A549 (cell line): ENCODE measurements around the gene RPL5. TPM values are rescaled to one million over a fixed set of nuclear protein-coding genes. Genes with fewer than 3 reads are reported as not detected.

Experiments used
- ATAC-seq, 2 experiments: fragments of 200-7000 bp in 1 of 2; fragments of >200 bp in 1 of 2; cut with Nextera tagmentation in 1 of 2; cut with Tn5 transposase in 1 of 2; 3 replicates each; pipeline versions ENCODE4 v1.8.0 to v1.9.1; 2018 to 2020; ENCODE audit warnings: mild to moderate bottlenecking in 1 of 2, moderate library complexity in 1 of 2
- CTCF ChIA-PET: fragments of 300-600 bp; sonication (Branson Sonifier 250); formaldehyde crosslinking; extraction: SDS; loops from one replicate; lab custom pipeline; 2021; ENCODE audit warnings: antibody characterized with exemption, inconsistent platforms; lab: Yijun Ruan, JAX
- POLR2A ChIA-PET: fragments of 350-600 bp; formaldehyde crosslinking; extraction: SDS; loops from one replicate; lab custom pipeline; 2021; ENCODE audit warnings: antibody characterized with exemption, inconsistent platforms; lab: Yijun Ruan, JAX
- DNase-seq, 2 experiments: peaks; one replicate each; pipeline versions ENCODE4 v3.0.0 to v3.0.0-alpha.2; 2011 to 2016; ENCODE audit warnings: low read depth in 1 of 2, low spot score in 1 of 2
- FAIRE-seq: peaks from 2 replicates; lab custom pipeline; 2011; peaks lifted over from hg19 to GRCh38; lab: Jason Lieb, UNC
- H3K27ac ChIP-seq, 2 experiments: fragments of >200 bp; sonication (Bioruptor Twin); formaldehyde crosslinking; 3 replicates each; pipeline ENCODE4 v1.5.1; 2016 to 2017
- H3K4me1 ChIP-seq: fragments of >200 bp; sonication (Bioruptor Twin); formaldehyde crosslinking; 3 replicates; pipeline ENCODE4 v1.6.1; 2016
- H3K4me2 ChIP-seq: fragments of >200 bp; sonication (Bioruptor Twin); formaldehyde crosslinking; 3 replicates; pipeline ENCODE4 v1.6.1; 2016
- H3K4me3 ChIP-seq: fragments of >200 bp; sonication (Bioruptor Twin); formaldehyde crosslinking; 3 replicates; pipeline ENCODE4 v1.5.1; 2016
- H3K9me3 ChIP-seq: fragments of >200 bp; sonication (Bioruptor Twin); formaldehyde crosslinking; 3 replicates; pipeline ENCODE4 v1.6.1; 2016
- ATOH8 ChIP-seq: fragments of 250-450 bp; sonication (Bioruptor Pico); IDR thresholded peaks from 2 replicates; pipeline ENCODE4 v1.5.0; 2020; ENCODE audit warnings: low read depth, mild to moderate bottlenecking, moderate library complexity
- BCL3 ChIP-seq: fragments of >200 bp; sonication (Bioruptor Twin); formaldehyde crosslinking; IDR thresholded peaks from 3 replicates; pipeline ENCODE4 v1.6.1; 2016
- BHLHE40 ChIP-seq: IDR thresholded peaks from 2 replicates; pipeline ENCODE4 v1.6.1; 2012; ENCODE audit warnings: low read depth, low read length, inconsistent platforms
- CEBPB ChIP-seq, 2 experiments: fragments of >200 bp in 1 of 2; sonication (Bioruptor Twin) in 1 of 2; formaldehyde crosslinking in 1 of 2; IDR thresholded peaks; 2 replicates each; pipeline ENCODE4 v1.6.1; 2012 to 2016
- CHD4 ChIP-seq: fragments of 200-600 bp; sonication (generic); IDR thresholded peaks from 2 replicates; pipeline ENCODE4 v1.6.1; 2016; ENCODE audit warnings: antibody characterized with exemption, mild to moderate bottlenecking, borderline replicate concordance
- EHF ChIP-seq: fragments of 250-450 bp; sonication (Bioruptor Pico); IDR thresholded peaks from 2 replicates; pipeline ENCODE4 v1.5.0; 2020; ENCODE audit warnings: mild to moderate bottlenecking
- EHMT2 ChIP-seq: fragments of 200-600 bp; sonication (generic); IDR thresholded peaks from 2 replicates; pipeline ENCODE4 v1.6.1; 2016; ENCODE audit warnings: antibody characterized with exemption, low read depth, mild to moderate bottlenecking, moderate library complexity
- ELK1 ChIP-seq: fragments of 150-350 bp; IDR thresholded peaks from 2 replicates; pipeline ENCODE4 v1.6.1; 2014; ENCODE audit warnings: low read depth, mild to moderate bottlenecking, low read length
- ESRRA ChIP-seq: fragments of 150-350 bp; IDR thresholded peaks from 2 replicates; pipeline ENCODE4 v1.6.1; 2014; ENCODE audit warnings: mild to moderate bottlenecking, low read length, borderline replicate concordance
- FOSB ChIP-seq: fragments of 250-450 bp; sonication (Bioruptor Pico); IDR thresholded peaks from 2 replicates; pipeline ENCODE4 v1.5.0; 2020; ENCODE audit warnings: mild to moderate bottlenecking, moderate library complexity
- HDAC2 ChIP-seq: fragments of 200-600 bp; sonication (generic); IDR thresholded peaks from 2 replicates; pipeline ENCODE4 v1.6.1; 2016
- HEYL ChIP-seq: fragments of 250-450 bp; sonication (Bioruptor Pico); IDR thresholded peaks from 2 replicates; pipeline ENCODE4 v1.8.0; 2021; ENCODE audit warnings: mild to moderate bottlenecking, moderate library complexity
- HOXA7 ChIP-seq: fragments of 250-450 bp; sonication (Bioruptor Pico); IDR thresholded peaks from 2 replicates; pipeline ENCODE4 v1.5.0; 2020; ENCODE audit warnings: mild to moderate bottlenecking, moderate library complexity
- JUN ChIP-seq, 2 experiments: fragments of >200 bp; sonication (Bioruptor Twin); formaldehyde crosslinking; IDR thresholded peaks; 2 replicates in 1 of 2; 3 replicates in 1 of 2; pipeline ENCODE4 v1.6.1; 2016 to 2017
- JUNB ChIP-seq: fragments of >200 bp; sonication (Bioruptor Twin); formaldehyde crosslinking; IDR thresholded peaks from 2 replicates; pipeline ENCODE4 v1.6.1; 2016
- NR3C1 ChIP-seq: fragments of >200 bp; sonication (Bioruptor Twin); formaldehyde crosslinking; IDR thresholded peaks from 3 replicates; pipeline ENCODE4 v1.6.1; 2017
- PHF8 ChIP-seq: fragments of 200-600 bp; sonication (generic); IDR thresholded peaks from 2 replicates; pipeline ENCODE4 v1.6.1; 2016; ENCODE audit warnings: low read depth, mild to moderate bottlenecking, antibody characterized with exemption, moderate library complexity, borderline replicate concordance
- POLR2A ChIP-seq: IDR thresholded peaks from 2 replicates; pipeline ENCODE4 v1.6.1; 2012; ENCODE audit warnings: mild to moderate bottlenecking, low read length
- RAD21 ChIP-seq, 2 experiments: fragments of >200 bp in 1 of 2; sonication (Bioruptor Twin) in 1 of 2; formaldehyde crosslinking in 1 of 2; IDR thresholded peaks in 1 of 2; conservative IDR thresholded peaks in 1 of 2; 2 replicates in 1 of 2; 3 replicates in 1 of 2; pipeline ENCODE4 v1.6.1; 2012 to 2018; ENCODE audit warnings: inconsistent platforms in 1 of 2
- RARB ChIP-seq: fragments of 250-450 bp; sonication (Bioruptor Pico); IDR thresholded peaks from 2 replicates; pipeline ENCODE4 v1.8.0; 2021; ENCODE audit warnings: mild to moderate bottlenecking, moderate library complexity
- RCOR1 ChIP-seq: fragments of 150-350 bp; IDR thresholded peaks from 2 replicates; pipeline ENCODE4 v1.6.1; 2014; ENCODE audit warnings: antibody characterized with exemption, low read length, low read depth
- REST ChIP-seq: fragments of 200-600 bp; sonication (generic); IDR thresholded peaks from 2 replicates; pipeline ENCODE4 v1.6.1; 2016; ENCODE audit warnings: antibody characterized with exemption, mild to moderate bottlenecking, moderate library complexity
- RFX5 ChIP-seq: fragments of 450-650 bp; IDR thresholded peaks from 2 replicates; pipeline ENCODE4 v1.7.1; 2014; ENCODE audit warnings: antibody characterized with exemption, mild to moderate bottlenecking, moderate library complexity
- SREBF2 ChIP-seq: fragments of 450-650 bp; IDR thresholded peaks from 2 replicates; pipeline ENCODE4 v1.6.1; 2014; ENCODE audit warnings: mild to moderate bottlenecking, moderate library complexity
- TP53 ChIP-seq: fragments of 250-450 bp; sonication (Bioruptor Pico); IDR thresholded peaks from 2 replicates; pipeline ENCODE4 v1.5.0; 2021; ENCODE audit warnings: mild to moderate bottlenecking, moderate library complexity
- ZC3H11A ChIP-seq: fragments of 450-650 bp; IDR thresholded peaks from 2 replicates; pipeline ENCODE4 v1.6.1; 2014; ENCODE audit warnings: antibody characterized with exemption, mild to moderate bottlenecking
- ZFP36 ChIP-seq: fragments of 450-650 bp; IDR thresholded peaks from 2 replicates; pipeline ENCODE4 v1.6.1; 2014; ENCODE audit warnings: borderline replicate concordance; ENCODE audit not compliant: partially characterized antibody
- ZNF302 ChIP-seq: fragments of 250-450 bp; sonication (Bioruptor Pico); IDR thresholded peaks from 2 replicates; pipeline ENCODE4 v1.9.0; 2021; ENCODE audit warnings: inconsistent platforms, mild to moderate bottlenecking, moderate library complexity
- WGBS: methylation state at CpG from one replicate; pipeline ENCODE4 v1.1.6; 2017; ENCODE audit errors: missing lambda C conversion rate; 5-methylcytosine and 5-hydroxymethylcytosine counted together
- polyA plus RNA-seq, 4 experiments: library from polyadenylated mRNA; depleted of rRNA in 3 of 4; stranded (reverse); fragments of >200 nt; fragmentation: RNase III in 1 of 4; extraction: RNeasy Plus Mini Kit Qiagen cat#74134 plus additional on column Dnase treatment in 1 of 4; gene quantifications; 2 replicates in 3 of 4; 3 replicates in 1 of 4; pipeline ENCODE4 v1.2.3, GENCODE V29; 2011 to 2017

Gene RPL5
- polyA plus RNA-seq, 2 of the 4 experiments (the other 2 are of a cell fraction), result 1,222 to 2,015 TPM

- ATAC-seq, result no peak
- no peak for DNase-seq
- WGBS, result 88% methylated on average over 4 of the region's 4 CpGs
- ChIA-PET POLR2A (no interaction called here), CTCF (no interaction called here)
- TF ChIP-seq RFX5, result no peak
- TF ChIP-seq NR3C1, result no peak
- no peak for TF ChIP-seq RARB (CRISPR knock-in tag)
- no peak for TF ChIP-seq ESRRA
- no peak for TF ChIP-seq ATOH8 (CRISPR knock-in tag)
- no peak for TF ChIP-seq BCL3
- no peak for TF ChIP-seq PHF8
- no peak for TF ChIP-seq RCOR1
- no peak for TF ChIP-seq HOXA7
- TF ChIP-seq EHF (CRISPR knock-in tag), result no peak
- no peak for TF ChIP-seq HEYL
- no peak for TF ChIP-seq JUN (IDR thresholded peaks at IDR 0.05)
- TF ChIP-seq RAD21 (conservative IDR thresholded peaks at IDR 0.05 in 1 of 2, IDR thresholded peaks at IDR 0.05 in 1 of 2), result no peak
- TF ChIP-seq HDAC2, result no peak
- TF ChIP-seq EHMT2, result no peak
- TF ChIP-seq TP53 (CRISPR knock-in tag), result no peak
- no peak for TF ChIP-seq FOSB (CRISPR knock-in tag)
- no peaks in the 10 kb centered on the region for H3K9me3 ChIP-seq
- no peak for FAIRE-seq
- no peak overlapping the region for H3K4me2 ChIP-seq
- peaks cover 7% of the 10 kb centered on the region; the same call in 1 of the 3 replicates for H3K4me1 ChIP-seq
- no peak overlapping the region for H3K4me3 ChIP-seq
- no peak overlapping the region for H3K27ac ChIP-seq
Observed at GRCh38 chr1:92795166-92795565, 36.7 kb upstream of the RPL5 start.

- Histone ChIP-seq H3K27ac (no peak overlapping the region), H3K9me3 (no peaks in the 10 kb centered on the region), H3K4me2 (no peak overlapping the region), H3K4me3 (no peak overlapping the region), H3K4me1 (peaks cover 1% of the 10 kb centered on the region; the same call in 1 of the 3 replicates)
- ChIA-PET CTCF (no interaction called here), POLR2A (no interaction called here)
- ATAC-seq, result no peak
- no peak for DNase-seq
- TF ChIP-seq ZC3H11A (no peak), FOSB (CRISPR knock-in tag) (no peak), JUNB (no peak), SREBF2 (no peak), ZNF302 (no peak), CEBPB (IDR thresholded peaks at IDR 0.05) (no peak), POLR2A (no peak), CHD4 (no peak), EHMT2 (no peak), BHLHE40 (no peak), JUN (IDR thresholded peaks at IDR 0.05) (no peak)
- FAIRE-seq, result no peak
Observed at GRCh38 chr1:92797297-92797696, 34.5 kb upstream of the RPL5 start.

GRCh38 chr1:92797961-92798360 lies 33.9 kb upstream of the RPL5 start:
- POLR2A ChIA-PET, result interaction anchor here (0.6 kb wide), 1 partner anchor 15 kb away, joined by 9 read pairs; no protein-coding TSS in a partner anchor
- WGBS, result 93% methylated on average over 1 of the region's 1 CpG
- no peak for FAIRE-seq

More at GRCh38 chr1:92797961-92798360, 33.9 kb upstream of the RPL5 start:
- ATAC-seq (no peak), DNase-seq (no peak)
- H3K9me3 ChIP-seq, result no peaks in the 10 kb centered on the region
- TF ChIP-seq JUN (IDR thresholded peaks at IDR 0.05), result no peak
- no peak for TF ChIP-seq RFX5
- no peak for TF ChIP-seq REST
- TF ChIP-seq ELK1, result no peak
- TF ChIP-seq ZFP36, result no peak
- no peaks in the 10 kb centered on the region for H3K4me1 ChIP-seq
- CTCF ChIA-PET, result no interaction called here
- H3K27ac ChIP-seq, result no peak overlapping the region
- H3K4me2 ChIP-seq, result no peak overlapping the region
- no peak overlapping the region for H3K4me3 ChIP-seq
